ENCODE measurements around the gene GBA2.

GBA2 gene

GRCh38 chr9:35791297-35791921 is 42.4 kb upstream of the GBA2 start, which contains the start of gene NPR2:
Gene NPR2, plus strand, starts transcription at chr9:35791591. Its CDS starts 818 bp downstream, at chr9:35792409.
- peak within 1 kb of the TSS; percentile 69 for H3K4me3 ChIP-seq (ENCODE audit: insufficient read length, low read depth)
- TF ChIP-seq SUZ12 (IDR thresholded peaks at IDR 0.05; ENCODE audit: extremely low read depth, insufficient read depth, insufficient read length) (no peak), ZNF274 (IDR thresholded peaks at IDR 0.05; ENCODE audit: low read depth, low read length) (no peak), YY1 (IDR thresholded peaks at IDR 0.05; ENCODE audit: insufficient read depth, insufficient read length) (no peak)
- peak within 1 kb of the TSS; percentile 80 for H3K9ac ChIP-seq (ENCODE audit: insufficient read length, low read depth)
- H3K27me3 ChIP-seq (ENCODE audit: insufficient read depth, insufficient read length): peaks cover 9% of the 10 kb centered on the region
- H3K36me3 ChIP-seq (ENCODE audit: insufficient read depth, insufficient read length, low read length): no peaks in the 10 kb centered on the region
- no peaks in the 10 kb centered on the region for H3K9me3 ChIP-seq (ENCODE audit: insufficient read depth, low read length)
- DNase-seq (ENCODE audit: low read depth, low spot score): no peak
- H3K4me1 ChIP-seq (ENCODE audit: insufficient read depth, insufficient read length): peaks cover 4% of the 10 kb centered on the region

GRCh38 chr9:35790385-35791296 is 41.6 kb upstream of the GBA2 start:
- H3K4me1 ChIP-seq (ENCODE audit: insufficient read depth, insufficient read length): peaks cover 4% of the 10 kb centered on the region

GRCh38 chr9:35790025-35790384 is 41.0 kb upstream of the GBA2 start:
- TF ChIP-seq ZNF274 (IDR thresholded peaks at IDR 0.05; ENCODE audit: low read depth, low read length): no peak
- TF ChIP-seq YY1 (IDR thresholded peaks at IDR 0.05; ENCODE audit: insufficient read depth, insufficient read length): no peak
- TF ChIP-seq SUZ12 (IDR thresholded peaks at IDR 0.05; ENCODE audit: extremely low read depth, insufficient read depth, insufficient read length): no peak

More at GRCh38 chr9:35790385-35791296, 41.6 kb upstream of the GBA2 start:
- Histone ChIP-seq H3K9ac (ENCODE audit: insufficient read length, low read depth) (peak overlapping the region; percentile 80), H3K36me3 (ENCODE audit: insufficient read depth, insufficient read length, low read length) (no peaks in the 10 kb centered on the region), H3K4me3 (ENCODE audit: insufficient read length, low read depth) (peak overlapping the region; percentile 20), H3K9me3 (ENCODE audit: insufficient read depth, low read length) (no peaks in the 10 kb centered on the region), H3K27me3 (ENCODE audit: insufficient read depth, insufficient read length) (peaks cover 9% of the 10 kb centered on the region)
- TF ChIP-seq SUZ12 (IDR thresholded peaks at IDR 0.05; ENCODE audit: extremely low read depth, insufficient read depth, insufficient read length) (no peak), YY1 (IDR thresholded peaks at IDR 0.05; ENCODE audit: insufficient read depth, insufficient read length) (no peak), ZNF274 (IDR thresholded peaks at IDR 0.05; ENCODE audit: low read depth, low read length) (no peak)
- peak; percentile 62 for DNase-seq (ENCODE audit: low read depth, low spot score)

GRCh38 chr9:35789541-35789940 is 40.5 kb upstream of the GBA2 start:
- Histone ChIP-seq H3K36me3 (ENCODE audit: insufficient read depth, insufficient read length, low read length) (no peaks in the 10 kb centered on the region), H3K9ac (ENCODE audit: insufficient read length, low read depth) (no peak overlapping the region), H3K4me3 (ENCODE audit: insufficient read length, low read depth) (no peak overlapping the region), H3K9me3 (ENCODE audit: insufficient read depth, low read length) (no peaks in the 10 kb centered on the region), H3K27me3 (ENCODE audit: insufficient read depth, insufficient read length) (peaks cover 9% of the 10 kb centered on the region), H3K4me1 (ENCODE audit: insufficient read depth, insufficient read length) (peaks cover 4% of the 10 kb centered on the region)
- no peak for DNase-seq (ENCODE audit: low read depth, low spot score)
- TF ChIP-seq YY1 (IDR thresholded peaks at IDR 0.05; ENCODE audit: insufficient read depth, insufficient read length) (no peak), SUZ12 (IDR thresholded peaks at IDR 0.05; ENCODE audit: extremely low read depth, insufficient read depth, insufficient read length) (no peak), ZNF274 (IDR thresholded peaks at IDR 0.05; ENCODE audit: low read depth, low read length) (no peak)

More at GRCh38 chr9:35790025-35790384, 41.0 kb upstream of the GBA2 start:
- no peak overlapping the region for H3K4me3 ChIP-seq (ENCODE audit: insufficient read length, low read depth)
- peaks cover 4% of the 10 kb centered on the region for H3K4me1 ChIP-seq (ENCODE audit: insufficient read depth, insufficient read length)
- H3K36me3 ChIP-seq (ENCODE audit: insufficient read depth, insufficient read length, low read length): no peaks in the 10 kb centered on the region
- peaks cover 9% of the 10 kb centered on the region for H3K27me3 ChIP-seq (ENCODE audit: insufficient read depth, insufficient read length)
- DNase-seq (ENCODE audit: low read depth, low spot score): no peak
- peak overlapping the region; percentile 27 for H3K9ac ChIP-seq (ENCODE audit: insufficient read length, low read depth)
- no peaks in the 10 kb centered on the region for H3K9me3 ChIP-seq (ENCODE audit: insufficient read depth, low read length)

- H3K9ac ChIP-seq (ENCODE audit: insufficient read length, low read depth): no peak overlapping the region
- no peak for DNase-seq (ENCODE audit: low read depth, low spot score)
- no peaks in the 10 kb centered on the region for H3K27me3 ChIP-seq (ENCODE audit: insufficient read depth, insufficient read length)
- H3K36me3 ChIP-seq (ENCODE audit: insufficient read depth, insufficient read length, low read length): no peaks in the 10 kb centered on the region
- no peak overlapping the region for H3K4me3 ChIP-seq (ENCODE audit: insufficient read length, low read depth)
- H3K4me1 ChIP-seq (ENCODE audit: insufficient read depth, insufficient read length): no peaks in the 10 kb centered on the region
- H3K9me3 ChIP-seq (ENCODE audit: insufficient read depth, low read length): no peaks in the 10 kb centered on the region
- TF ChIP-seq SUZ12 (IDR thresholded peaks at IDR 0.05; ENCODE audit: extremely low read depth, insufficient read depth, insufficient read length) (no peak), YY1 (IDR thresholded peaks at IDR 0.05; ENCODE audit: insufficient read depth, insufficient read length) (no peak), ZNF274 (IDR thresholded peaks at IDR 0.05; ENCODE audit: low read depth, low read length) (no peak)
These were observed 34.4 kb upstream of the GBA2 start for GRCh38 chr9:35783418-35783817.

- TF ChIP-seq ZNF274 (IDR thresholded peaks at IDR 0.05; ENCODE audit: low read depth, low read length) (no peak), YY1 (IDR thresholded peaks at IDR 0.05; ENCODE audit: insufficient read depth, insufficient read length) (no peak), SUZ12 (IDR thresholded peaks at IDR 0.05; ENCODE audit: extremely low read depth, insufficient read depth, insufficient read length) (no peak)
- Histone ChIP-seq H3K9ac (ENCODE audit: insufficient read length, low read depth) (no peak overlapping the region), H3K36me3 (ENCODE audit: insufficient read depth, insufficient read length, low read length) (no peaks in the 10 kb centered on the region), H3K4me3 (ENCODE audit: insufficient read length, low read depth) (no peak overlapping the region), H3K4me1 (ENCODE audit: insufficient read depth, insufficient read length) (no peaks in the 10 kb centered on the region), H3K27me3 (ENCODE audit: insufficient read depth, insufficient read length) (no peaks in the 10 kb centered on the region), H3K9me3 (ENCODE audit: insufficient read depth, low read length) (no peaks in the 10 kb centered on the region)
- no peak for DNase-seq (ENCODE audit: low read depth, low spot score)
These were observed 32.0 kb upstream of the GBA2 start for GRCh38 chr9:35781066-35781465.

- no peak for DNase-seq (ENCODE audit: low read depth, low spot score)
- no peak overlapping the region for H3K9ac ChIP-seq (ENCODE audit: insufficient read length, low read depth)
- no peaks in the 10 kb centered on the region for H3K27me3 ChIP-seq (ENCODE audit: insufficient read depth, insufficient read length)
- TF ChIP-seq YY1 (IDR thresholded peaks at IDR 0.05; ENCODE audit: insufficient read depth, insufficient read length) (no peak), SUZ12 (IDR thresholded peaks at IDR 0.05; ENCODE audit: extremely low read depth, insufficient read depth, insufficient read length) (no peak), ZNF274 (IDR thresholded peaks at IDR 0.05; ENCODE audit: low read depth, low read length) (no peak)
- no peaks in the 10 kb centered on the region for H3K4me1 ChIP-seq (ENCODE audit: insufficient read depth, insufficient read length)
- H3K9me3 ChIP-seq (ENCODE audit: insufficient read depth, low read length): no peaks in the 10 kb centered on the region
- no peaks in the 10 kb centered on the region for H3K36me3 ChIP-seq (ENCODE audit: insufficient read depth, insufficient read length, low read length)
- no peak overlapping the region for H3K4me3 ChIP-seq (ENCODE audit: insufficient read length, low read depth)
These were observed 29.5 kb upstream of the GBA2 start for GRCh38 chr9:35778496-35778895.
